ENCODE results near the gene CRHR2.
"Not testable (repeated sequence)": the region's sequence is repeated elsewhere in the genome, so short reads cannot be mapped to it uniquely, and the experiment has no call there.

CRHR2 gene

DNA sequence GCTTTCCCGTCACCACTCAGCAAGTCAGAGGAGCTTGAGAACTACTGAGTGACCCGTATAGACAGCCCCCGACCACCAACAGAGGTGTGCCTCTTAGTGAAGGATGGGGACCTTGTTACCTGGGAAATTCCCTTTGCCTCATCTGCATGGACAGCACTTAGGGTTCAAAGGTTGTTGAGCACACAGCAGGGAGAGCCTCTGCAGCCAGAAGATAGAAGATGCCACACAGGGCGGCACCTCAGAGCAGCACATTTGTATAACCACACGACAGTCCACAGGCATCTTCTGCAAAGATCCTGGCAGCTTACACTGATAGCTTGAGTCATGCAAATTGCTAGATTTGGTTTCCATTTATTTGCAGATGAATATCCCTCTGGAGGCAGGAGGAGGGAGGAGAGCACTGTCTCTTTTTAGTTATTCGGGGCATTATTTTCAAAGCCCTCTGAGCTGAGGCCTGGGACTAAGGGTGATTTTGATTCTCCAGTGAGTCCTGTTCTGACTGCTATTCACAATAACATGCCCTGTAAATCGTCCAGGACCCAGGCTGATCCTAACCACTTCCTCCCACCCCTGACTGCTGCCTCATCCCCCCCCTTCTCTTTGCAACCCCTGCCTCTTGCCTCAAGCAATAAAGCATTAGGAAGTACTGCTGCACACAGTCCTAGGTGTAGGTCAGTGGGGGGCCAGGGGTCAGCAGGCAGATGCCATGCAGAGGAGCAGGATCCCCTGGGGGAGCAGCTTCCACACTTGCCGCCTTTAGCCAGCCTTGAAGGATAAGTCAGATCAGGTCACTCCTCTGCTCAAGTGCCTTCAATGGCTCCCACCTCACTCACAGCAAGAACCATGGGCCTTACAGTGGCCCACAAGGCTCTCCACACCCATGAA is 45.0 kb upstream of the CRHR2 start:
- Histone ChIP-seq H3K4me3 (no peak overlapping the region), H3K27ac (no peak overlapping the region)
- TF ChIP-seq, protein P1, sequence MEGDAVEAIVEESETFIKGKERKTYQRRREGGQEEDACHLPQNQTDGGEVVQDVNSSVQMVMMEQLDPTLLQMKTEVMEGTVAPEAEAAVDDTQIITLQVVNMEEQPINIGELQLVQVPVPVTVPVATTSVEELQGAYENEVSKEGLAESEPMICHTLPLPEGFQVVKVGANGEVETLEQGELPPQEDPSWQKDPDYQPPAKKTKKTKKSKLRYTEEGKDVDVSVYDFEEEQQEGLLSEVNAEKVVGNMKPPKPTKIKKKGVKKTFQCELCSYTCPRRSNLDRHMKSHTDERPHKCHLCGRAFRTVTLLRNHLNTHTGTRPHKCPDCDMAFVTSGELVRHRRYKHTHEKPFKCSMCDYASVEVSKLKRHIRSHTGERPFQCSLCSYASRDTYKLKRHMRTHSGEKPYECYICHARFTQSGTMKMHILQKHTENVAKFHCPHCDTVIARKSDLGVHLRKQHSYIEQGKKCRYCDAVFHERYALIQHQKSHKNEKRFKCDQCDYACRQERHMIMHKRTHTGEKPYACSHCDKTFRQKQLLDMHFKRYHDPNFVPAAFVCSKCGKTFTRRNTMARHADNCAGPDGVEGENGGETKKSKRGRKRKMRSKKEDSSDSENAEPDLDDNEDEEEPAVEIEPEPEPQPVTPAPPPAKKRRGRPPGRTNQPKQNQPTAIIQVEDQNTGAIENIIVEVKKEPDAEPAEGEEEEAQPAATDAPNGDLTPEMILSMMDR (IDR thresholded peaks at IDR 0.05): no peak
- no peak for DNase-seq (ENCODE audit: low spot score)

DNA sequence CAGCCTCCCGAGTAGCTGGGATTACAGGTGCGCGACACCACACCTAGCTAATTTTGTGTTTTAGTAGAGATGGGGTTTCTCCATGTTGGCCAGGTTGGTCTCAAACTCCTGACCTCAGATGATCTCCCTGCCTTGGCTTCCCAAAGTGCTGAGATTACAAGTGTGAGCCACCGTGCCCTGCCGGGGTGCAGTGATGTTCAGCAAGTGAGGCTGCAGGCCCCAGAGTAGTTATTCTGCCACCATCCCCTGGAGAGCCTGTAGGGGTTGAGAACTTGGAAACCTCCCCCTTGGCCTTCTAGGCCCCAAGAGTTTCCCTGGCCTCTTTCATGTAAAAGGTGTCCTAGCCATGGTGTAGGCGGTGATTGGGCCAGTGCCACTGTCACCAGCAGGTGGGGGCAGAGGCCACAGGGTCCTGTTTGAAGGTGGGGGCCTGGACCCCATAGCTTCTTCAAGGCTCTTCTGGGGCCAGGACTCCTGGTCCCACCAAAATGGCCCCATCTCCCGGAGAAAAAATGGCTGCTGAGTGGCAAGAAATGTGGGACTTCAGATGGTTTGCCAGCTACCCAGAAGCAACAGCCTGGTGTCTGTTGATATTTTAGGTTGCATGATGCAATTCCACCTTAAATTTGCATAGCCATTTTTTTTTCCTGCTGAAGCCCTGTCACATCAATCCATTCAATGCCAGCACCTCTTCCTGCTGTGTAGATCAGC is 44.2 kb upstream of the CRHR2 start:
- DNase-seq (ENCODE audit: low spot score): no peak
- H3K4me3 ChIP-seq: no peak overlapping the region
- H3K27ac ChIP-seq: no peak overlapping the region
- TF ChIP-seq, protein P1 (IDR thresholded peaks at IDR 0.05): no peak

DNA sequence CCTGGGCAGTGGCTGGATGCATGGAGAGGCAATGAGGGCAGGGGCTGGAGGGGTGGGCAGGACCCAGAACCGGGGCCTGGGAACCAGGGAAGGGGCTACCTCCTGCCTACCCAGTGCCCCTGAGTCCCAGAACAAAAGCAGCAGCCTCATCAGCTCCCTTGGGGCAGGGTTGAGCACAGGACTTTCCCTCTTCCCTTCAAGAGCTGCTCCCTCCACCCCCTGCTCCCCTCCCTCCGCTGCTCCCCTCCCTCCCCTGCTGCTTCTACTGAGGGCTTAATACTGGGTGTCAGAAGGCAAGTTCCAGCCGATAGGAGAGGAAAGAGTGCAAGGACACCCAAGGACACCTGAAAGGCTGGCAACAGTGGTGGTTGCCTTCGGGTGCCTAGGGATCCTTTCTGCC is 41.5 kb upstream of the CRHR2 start:
- H3K4me3 ChIP-seq: no peak overlapping the region
- TF ChIP-seq, protein P1 (IDR thresholded peaks at IDR 0.05): no peak
- no peak overlapping the region for H3K27ac ChIP-seq

GRCh38 chr7:30722671-30723070 is 40.4 kb upstream of the CRHR2 start:
- no peak overlapping the region for H3K4me3 ChIP-seq
- TF ChIP-seq, protein P1 (IDR thresholded peaks at IDR 0.05): no peak
- no peak for DNase-seq (ENCODE audit: low spot score)
- H3K27ac ChIP-seq: no peak overlapping the region

More for the DNA sequence above, 41.5 kb upstream of the CRHR2 start:
- DNase-seq (ENCODE audit: low spot score): no peak

- Histone ChIP-seq H3K27ac (no peak overlapping the region), H3K4me3 (no peak overlapping the region)
- TF ChIP-seq, protein P1 (IDR thresholded peaks at IDR 0.05): no peak
- DNase-seq (ENCODE audit: low spot score): no peak
These were observed 39.9 kb upstream of the CRHR2 start for GRCh38 chr7:30722187-30722586.

GRCh38 chr7:30721211-30721610 is 39.0 kb upstream of the CRHR2 start:
- Histone ChIP-seq H3K27ac (no peak overlapping the region), H3K4me3 (no peak overlapping the region)
- no peak for DNase-seq (ENCODE audit: low spot score)
- TF ChIP-seq, protein P1 (IDR thresholded peaks at IDR 0.05): no peak

- not testable (repeated sequence) for H3K4me3 ChIP-seq; H3K27ac ChIP-seq; DNase-seq (ENCODE audit: low spot score)
These were observed 37.2 kb upstream of the CRHR2 start for GRCh38 chr7:30719434-30719833.

Data from coronary artery (tissue), 2 donors.